Astrocyte of the cerebellum (primary cell): Measurements from ENCODE around the gene KIF22.

Experiments
- DNase-seq: peaks from one replicate; pipeline ENCODE4 v3.0.0-alpha.2; 2011; ENCODE audit warnings: low read depth
- H3K4me3 ChIP-seq: 2 replicates; pipeline ENCODE4 v1.5.1; 2011; ENCODE audit warnings: mild to moderate bottlenecking, low read depth, low read length, moderate library complexity
- in situ Hi-C: cut with HindIII; loops from 2 replicates; pipeline ENCODE4 v1.10.0; 2017; ENCODE audit warnings: low sequenced_read_pairs
- TF ChIP-seq, protein P1 (sequence below): IDR thresholded peaks from 2 replicates; pipeline ENCODE4 v1.5.1; 2012; ENCODE audit warnings: low read length, low read depth, moderate library complexity, mild to moderate bottlenecking; ENCODE audit errors: missing control alignments

KIF22 gene

DNA sequence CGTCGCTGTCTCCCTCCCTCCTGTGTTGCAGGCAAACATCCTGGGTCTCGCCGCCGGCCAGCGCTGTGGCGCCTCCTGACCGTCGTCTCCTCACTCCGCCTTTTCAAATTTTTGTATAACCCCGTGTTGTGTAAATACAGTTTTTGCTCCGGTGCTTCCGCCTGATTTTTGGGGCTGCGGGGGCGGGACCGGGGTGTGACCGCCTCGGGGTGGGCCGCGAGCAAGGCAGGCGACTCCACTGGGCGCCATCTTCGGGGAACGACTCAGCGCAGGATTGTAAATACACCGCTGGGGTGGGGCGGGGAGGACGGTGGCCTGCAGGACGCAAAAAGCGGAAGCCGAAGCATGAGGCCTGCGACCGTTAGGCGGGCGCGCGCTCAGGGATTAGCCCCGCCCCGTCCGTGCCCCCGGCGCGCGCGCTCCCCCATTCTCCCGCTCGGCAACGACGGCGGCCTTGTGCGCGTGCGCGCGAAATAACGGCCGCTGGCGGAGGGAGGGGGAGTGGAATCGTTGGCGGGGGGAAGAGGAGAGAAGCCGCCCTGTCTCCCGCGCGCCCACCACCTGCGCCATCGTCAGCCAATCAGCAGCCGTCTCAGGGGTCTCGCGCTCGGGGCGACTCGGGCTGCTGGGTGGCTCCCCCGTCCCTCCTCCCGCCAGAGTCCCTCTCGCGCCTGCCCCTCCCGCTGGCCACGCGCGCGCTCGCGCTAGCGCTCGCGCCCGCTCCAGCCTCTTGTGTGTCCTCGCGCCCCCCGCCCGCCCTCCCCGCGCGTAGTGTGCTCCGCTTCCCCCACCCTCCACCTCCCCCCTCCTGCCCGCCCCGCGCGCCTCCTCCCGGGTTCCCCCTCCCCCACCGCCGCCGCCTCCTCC, 14.9 kb downstream of the KIF22 start:
- peak; percentile 87 for DNase-seq
- H3K4me3 ChIP-seq, result peak overlapping the region; percentile 82
- TF ChIP-seq, protein P1, sequence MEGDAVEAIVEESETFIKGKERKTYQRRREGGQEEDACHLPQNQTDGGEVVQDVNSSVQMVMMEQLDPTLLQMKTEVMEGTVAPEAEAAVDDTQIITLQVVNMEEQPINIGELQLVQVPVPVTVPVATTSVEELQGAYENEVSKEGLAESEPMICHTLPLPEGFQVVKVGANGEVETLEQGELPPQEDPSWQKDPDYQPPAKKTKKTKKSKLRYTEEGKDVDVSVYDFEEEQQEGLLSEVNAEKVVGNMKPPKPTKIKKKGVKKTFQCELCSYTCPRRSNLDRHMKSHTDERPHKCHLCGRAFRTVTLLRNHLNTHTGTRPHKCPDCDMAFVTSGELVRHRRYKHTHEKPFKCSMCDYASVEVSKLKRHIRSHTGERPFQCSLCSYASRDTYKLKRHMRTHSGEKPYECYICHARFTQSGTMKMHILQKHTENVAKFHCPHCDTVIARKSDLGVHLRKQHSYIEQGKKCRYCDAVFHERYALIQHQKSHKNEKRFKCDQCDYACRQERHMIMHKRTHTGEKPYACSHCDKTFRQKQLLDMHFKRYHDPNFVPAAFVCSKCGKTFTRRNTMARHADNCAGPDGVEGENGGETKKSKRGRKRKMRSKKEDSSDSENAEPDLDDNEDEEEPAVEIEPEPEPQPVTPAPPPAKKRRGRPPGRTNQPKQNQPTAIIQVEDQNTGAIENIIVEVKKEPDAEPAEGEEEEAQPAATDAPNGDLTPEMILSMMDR, result peak; percentile 4
- in situ Hi-C loops, result no loop called here

DNA sequence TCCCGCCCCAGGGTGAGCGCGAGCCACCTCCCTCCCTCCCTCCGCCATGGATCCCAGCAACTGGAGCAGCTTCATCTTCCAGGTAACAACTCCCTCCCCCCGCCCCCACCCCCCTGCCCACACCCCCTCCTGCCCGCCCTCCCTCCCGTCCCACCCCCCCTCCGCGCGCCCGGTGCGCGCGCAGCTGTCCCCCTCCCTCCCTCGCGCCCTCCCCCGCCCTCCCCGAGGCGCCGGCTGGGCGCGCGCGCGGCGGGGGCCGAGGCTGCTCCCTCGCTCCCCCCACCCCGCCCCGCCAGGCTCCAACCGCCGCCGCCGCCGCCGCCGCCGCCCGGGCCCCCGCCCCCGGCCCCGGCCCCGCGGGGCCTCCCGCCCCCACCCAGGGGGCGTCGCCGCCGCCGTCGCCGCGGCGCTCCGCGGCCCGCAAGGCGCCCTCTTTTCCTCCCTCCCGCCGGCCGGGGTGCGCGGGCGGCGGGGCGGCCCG, 15.6 kb downstream of the KIF22 start, which contains the start of gene MAZ:
Gene MAZ (plus strand): TSS at position 431 of the 481 bp plus-strand sequence. CDS start 173 bp downstream, outside the sequence.
- peak within 1 kb of the TSS; percentile 82 for H3K4me3 ChIP-seq
- DNase-seq, result no peak
- TF ChIP-seq, protein P1, result no peak
- in situ Hi-C loops, result no loop called here

DNA sequence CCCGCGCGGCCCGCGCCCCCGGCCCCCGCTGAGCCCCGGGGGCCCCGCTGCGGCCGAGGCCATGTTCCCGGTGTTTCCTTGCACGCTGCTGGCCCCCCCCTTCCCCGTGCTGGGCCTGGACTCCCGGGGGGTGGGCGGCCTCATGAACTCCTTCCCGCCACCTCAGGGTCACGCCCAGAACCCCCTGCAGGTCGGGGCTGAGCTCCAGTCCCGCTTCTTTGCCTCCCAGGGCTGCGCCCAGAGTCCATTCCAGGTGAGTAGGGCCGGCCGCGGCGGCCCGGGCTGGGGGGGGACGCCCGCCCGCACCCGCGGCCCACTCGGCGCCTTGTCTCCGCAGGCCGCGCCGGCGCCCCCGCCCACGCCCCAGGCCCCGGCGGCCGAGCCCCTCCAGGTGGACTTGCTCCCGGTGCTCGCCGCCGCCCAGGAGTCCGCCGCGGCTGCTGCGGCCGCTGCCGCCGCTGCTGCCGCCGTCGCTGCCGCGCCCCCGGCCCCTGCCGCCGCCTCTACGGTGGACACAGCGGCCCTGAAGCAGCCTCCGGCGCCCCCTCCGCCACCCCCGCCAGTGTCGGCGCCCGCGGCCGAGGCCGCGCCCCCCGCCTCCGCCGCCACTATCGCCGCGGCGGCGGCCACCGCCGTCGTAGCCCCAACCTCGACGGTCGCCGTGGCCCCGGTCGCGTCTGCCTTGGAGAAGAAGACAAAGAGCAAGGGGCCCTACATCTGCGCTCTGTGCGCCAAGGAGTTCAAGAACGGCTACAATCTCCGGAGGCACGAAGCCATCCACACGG, 16.3 kb downstream of the KIF22 start:
- peak overlapping the region; percentile 57 for H3K4me3 ChIP-seq
- DNase-seq, result no peak

DNA sequence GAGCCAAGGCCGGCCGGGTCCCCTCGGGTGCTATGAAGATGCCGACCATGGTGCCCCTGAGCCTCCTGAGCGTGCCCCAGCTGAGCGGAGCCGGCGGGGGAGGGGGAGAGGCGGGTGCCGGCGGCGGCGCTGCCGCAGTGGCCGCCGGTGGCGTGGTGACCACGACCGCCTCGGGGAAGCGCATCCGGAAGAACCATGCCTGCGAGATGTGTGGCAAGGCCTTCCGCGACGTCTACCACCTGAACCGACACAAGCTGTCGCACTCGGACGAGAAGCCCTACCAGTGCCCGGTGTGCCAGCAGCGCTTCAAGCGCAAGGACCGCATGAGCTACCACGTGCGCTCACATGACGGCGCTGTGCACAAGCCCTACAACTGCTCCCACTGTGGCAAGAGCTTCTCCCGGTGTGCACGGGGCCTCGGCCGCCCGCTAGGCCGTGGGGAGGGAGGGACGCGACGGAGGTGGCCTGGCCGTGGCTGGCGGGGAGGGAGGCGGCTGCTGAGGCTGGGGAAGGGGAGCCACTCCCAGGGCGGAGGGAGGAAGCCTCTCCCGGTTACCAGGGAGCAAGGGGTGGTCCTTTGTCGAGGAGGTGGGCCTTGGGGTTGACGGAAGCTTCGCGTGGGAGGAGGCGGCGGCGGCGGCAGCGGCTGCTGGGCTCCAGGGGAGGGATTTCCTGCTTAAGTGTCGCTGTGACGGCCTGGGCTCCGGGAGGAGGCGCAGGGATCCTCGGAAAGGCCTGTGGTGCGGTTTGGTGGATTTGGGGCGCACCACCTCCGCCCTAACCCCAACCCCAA, 17.1 kb downstream of the KIF22 start:
- in situ Hi-C loops, result no loop called here
- peak; percentile 73 for DNase-seq
- TF ChIP-seq, protein P1, result peak; percentile 65
- peak overlapping the region; percentile 57 for H3K4me3 ChIP-seq

More for the DNA sequence above, 16.3 kb downstream of the KIF22 start:
- TF ChIP-seq, protein P1, result no peak
- in situ Hi-C loops, result no loop called here

DNA sequence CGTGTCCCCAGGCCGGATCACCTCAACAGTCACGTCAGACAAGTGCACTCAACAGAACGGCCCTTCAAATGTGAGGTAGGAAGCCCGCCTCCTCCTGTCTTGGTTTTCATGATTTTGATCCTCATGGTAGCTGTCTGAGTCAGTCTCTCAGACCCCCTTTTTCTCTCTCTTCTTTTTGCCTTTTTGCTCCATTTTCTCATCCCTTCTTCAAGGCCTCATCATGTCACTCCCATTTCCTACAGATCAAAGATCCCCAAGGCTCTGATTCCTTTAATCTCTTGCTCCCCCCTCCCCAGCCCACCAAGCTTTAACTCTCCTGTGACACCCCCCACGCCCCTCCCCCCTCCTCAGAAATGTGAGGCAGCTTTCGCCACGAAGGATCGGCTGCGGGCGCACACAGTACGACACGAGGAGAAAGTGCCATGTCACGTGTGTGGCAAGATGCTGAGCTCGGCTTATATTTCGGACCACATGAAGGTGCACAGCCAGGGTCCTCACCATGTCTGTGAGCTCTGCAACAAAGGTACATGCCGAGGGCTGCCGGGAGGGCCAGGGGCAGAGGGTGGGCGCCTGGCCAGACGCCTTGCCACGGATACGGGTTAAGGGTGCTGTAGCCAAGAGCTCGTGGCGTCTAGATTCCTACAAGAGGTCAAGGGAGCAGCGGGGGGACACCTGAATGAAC, 17.8 kb downstream of the KIF22 start:
- peak overlapping the region; percentile 57 for H3K4me3 ChIP-seq
- TF ChIP-seq, protein P1, result no peak
- DNase-seq, result no peak
- in situ Hi-C loops, result no loop called here
